Measurements from ENCODE around the gene KITLG.

GRCh38 chr12:88623777-88624548 lies 43.7 kb upstream of the KITLG start:
- TF ChIP-seq EZH2 (IDR thresholded peaks at IDR 0.05; ENCODE audit: borderline replicate concordance, low read depth, low read length, poor library complexity, severe bottlenecking) = no peak
- no peak for TF ChIP-seq CTCF (conservative IDR thresholded peaks at IDR 0.05; ENCODE audit: low read depth, low read length)
